HG03521 (cell line): ENCODE measurements around the gene CEP68.
A peak's percentile ranks its signal among the peaks of the same experiment; 100 is the strongest.
"Not testable (repeated sequence)": the region's sequence is repeated elsewhere in the genome, so short reads cannot be mapped to it uniquely, and the experiment has no call there.

Source experiments
- ATAC-seq: cut with Tn5 transposase; IDR thresholded peaks from one replicate; pipeline ENCODE4 v1.9.1; 2021; ENCODE audit warnings: mild to moderate bottlenecking, moderate library complexity; ENCODE audit not compliant: unreplicated experiment

CEP68 gene

GRCh38 chr2:65031341-65032018 lies 24.7 kb upstream of the CEP68 start:
- no peak for ATAC-seq

GRCh38 chr2:65032019-65032975 lies 23.9 kb upstream of the CEP68 start:
- ATAC-seq, result no peak

GRCh38 chr2:65033178-65033577 lies 23.0 kb upstream of the CEP68 start:
- no peak for ATAC-seq

GRCh38 chr2:65033667-65034066 lies 22.5 kb upstream of the CEP68 start:
- ATAC-seq, result not testable (repeated sequence)

GRCh38 chr2:65035351-65035943 lies 20.8 kb upstream of the CEP68 start:
- no peak for ATAC-seq

GRCh38 chr2:65037178-65037577 lies 19.0 kb upstream of the CEP68 start:
- ATAC-seq, result no peak

- ATAC-seq, result no peak
Observed at GRCh38 chr2:65039640-65040039, 16.6 kb upstream of the CEP68 start.

GRCh38 chr2:65040400-65041261 lies 15.6 kb upstream of the CEP68 start:
- no peak for ATAC-seq

- no peak for ATAC-seq
Observed at GRCh38 chr2:65043001-65043400, 13.2 kb upstream of the CEP68 start.

- ATAC-seq, result no peak
Observed at GRCh38 chr2:65044097-65044735, 12.0 kb upstream of the CEP68 start.

GRCh38 chr2:65045651-65046050 lies 10.6 kb upstream of the CEP68 start:
- ATAC-seq, result no peak

GRCh38 chr2:65046633-65047407 lies 9.4 kb upstream of the CEP68 start:
- no peak for ATAC-seq

- no peak for ATAC-seq
Observed at GRCh38 chr2:65049010-65049639, 7.1 kb upstream of the CEP68 start.

GRCh38 chr2:65050931-65051330 lies 5.3 kb upstream of the CEP68 start:
- ATAC-seq, result no peak

- peak; percentile 45 for ATAC-seq
Observed at GRCh38 chr2:65053199-65053598, 3.0 kb upstream of the CEP68 start.

GRCh38 chr2:65054749-65055421 lies 1.3 kb upstream of the CEP68 start:
- ATAC-seq, result no peak

GRCh38 chr2:65055422-65056214 lies 598 bp upstream of the CEP68 start:
- peak; percentile 23 for ATAC-seq

- no peak for ATAC-seq
Observed at GRCh38 chr2:65057054-65057375, 799 bp downstream of the CEP68 start.
